Measurements from ENCODE around the gene CXCL17.

DNA sequence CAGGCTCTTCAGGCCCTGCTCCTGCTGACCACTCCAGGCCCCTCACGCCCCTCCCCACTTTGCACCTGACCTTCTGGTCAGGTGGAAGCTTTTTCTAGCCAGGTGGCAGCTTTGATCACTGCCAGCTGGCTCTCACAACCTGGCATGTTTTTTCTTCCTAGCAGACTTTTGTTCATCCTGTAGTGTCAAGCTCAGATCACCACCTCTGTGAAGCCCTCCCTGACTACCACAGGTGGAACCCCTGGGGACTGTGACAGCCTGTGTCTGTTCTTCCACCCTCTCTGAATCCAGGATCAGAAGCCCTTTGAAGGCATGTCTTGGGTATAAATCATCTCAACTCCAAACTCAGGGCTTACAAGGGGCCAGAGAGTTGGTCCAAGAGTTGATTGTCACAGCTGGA is 42.3 kb downstream of the CXCL17 start:
- TF ChIP-seq, protein P1, sequence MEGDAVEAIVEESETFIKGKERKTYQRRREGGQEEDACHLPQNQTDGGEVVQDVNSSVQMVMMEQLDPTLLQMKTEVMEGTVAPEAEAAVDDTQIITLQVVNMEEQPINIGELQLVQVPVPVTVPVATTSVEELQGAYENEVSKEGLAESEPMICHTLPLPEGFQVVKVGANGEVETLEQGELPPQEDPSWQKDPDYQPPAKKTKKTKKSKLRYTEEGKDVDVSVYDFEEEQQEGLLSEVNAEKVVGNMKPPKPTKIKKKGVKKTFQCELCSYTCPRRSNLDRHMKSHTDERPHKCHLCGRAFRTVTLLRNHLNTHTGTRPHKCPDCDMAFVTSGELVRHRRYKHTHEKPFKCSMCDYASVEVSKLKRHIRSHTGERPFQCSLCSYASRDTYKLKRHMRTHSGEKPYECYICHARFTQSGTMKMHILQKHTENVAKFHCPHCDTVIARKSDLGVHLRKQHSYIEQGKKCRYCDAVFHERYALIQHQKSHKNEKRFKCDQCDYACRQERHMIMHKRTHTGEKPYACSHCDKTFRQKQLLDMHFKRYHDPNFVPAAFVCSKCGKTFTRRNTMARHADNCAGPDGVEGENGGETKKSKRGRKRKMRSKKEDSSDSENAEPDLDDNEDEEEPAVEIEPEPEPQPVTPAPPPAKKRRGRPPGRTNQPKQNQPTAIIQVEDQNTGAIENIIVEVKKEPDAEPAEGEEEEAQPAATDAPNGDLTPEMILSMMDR (IDR thresholded peaks at IDR 0.05; ENCODE audit: insufficient read depth, low read length, poor library complexity, severe bottlenecking), result no peak
- TF ChIP-seq EZH2phosphoT487 (conservative IDR thresholded peaks at IDR 0.05; ENCODE audit: low read length), result no peak

Measured in SU-DHL-6 (cell line).